Ascending aorta (tissue), 2 donors: ENCODE results near the gene BCOR. TPM values are rescaled to one million over a fixed set of nuclear protein-coding genes. Genes with fewer than 3 reads are reported as not detected.

Source experiments
- DNase-seq, 2 donors: peaks; one replicate each; pipeline ENCODE4 v3.0.0-alpha.2; 2019; ENCODE audit warnings: low spot score in 2 of 2
- H3K27ac ChIP-seq, 2 donors: fragments of 200-600 bp; sonication (generic); one replicate each; pipeline ENCODE4 v1.5.1; 2016 to 2017; ENCODE audit warnings: mild to moderate bottlenecking in 1 of 2
- H3K27me3 ChIP-seq: fragments of 200-600 bp; sonication (generic); one replicate; pipeline ENCODE4 v1.5.1; 2017
- H3K36me3 ChIP-seq, 2 donors: fragments of 200-600 bp; sonication (generic); one replicate each; pipeline ENCODE4 v1.5.1; 2016
- H3K4me1 ChIP-seq, 2 donors: fragments of 200-600 bp; sonication (generic); one replicate each; pipeline ENCODE4 v1.5.1; 2016 to 2017; ENCODE audit warnings: mild to moderate bottlenecking in 1 of 2
- H3K4me3 ChIP-seq, 2 donors: fragments of 200-600 bp; sonication (generic); one replicate each; pipeline ENCODE4 v1.5.1; 2016 to 2017; ENCODE audit warnings: mild to moderate bottlenecking in 1 of 2
- H3K9me3 ChIP-seq, 2 donors: fragments of 200-600 bp; sonication (generic); one replicate each; pipeline ENCODE4 v1.5.1; 2016
- CTCF ChIP-seq, 3 experiments: fragments of 200-600 bp in 2 of 3; fragments of 450-650 bp in 1 of 3; sonication (generic) in 2 of 3; IDR thresholded peaks; one replicate each; pipeline ENCODE4 v1.5.1; 2016 to 2019; ENCODE audit warnings: antibody characterized with exemption in 3 of 3, mild to moderate bottlenecking in 1 of 3, moderate library complexity in 1 of 3
- intact Hi-C: fragments of 100-400 bp; cut with DNase I; formaldehyde crosslinking; loops from one replicate; pipeline ENCODE4 v1.15.1; 2023
- total RNA-seq: library from RNA; depleted of rRNA; stranded (reverse); fragments of >200 nt; gene quantifications from one replicate; pipeline ENCODE4 v1.1.0, GENCODE V29; 2016

BCOR gene
- total RNA-seq, 1 donor from 2014 or later = 26.7 TPM

GRCh38 chrX:40122487-40122886, 24.7 kb upstream of the BCOR start:
- H3K4me1 ChIP-seq = no peaks in the 10 kb centered on the region
- no peak overlapping the region for H3K27ac ChIP-seq
- H3K36me3 ChIP-seq = no peaks in the 10 kb centered on the region
- intact Hi-C loops = no loop called here
- no peaks in the 10 kb centered on the region for H3K9me3 ChIP-seq
- no peak overlapping the region for H3K4me3 ChIP-seq
- no peaks in the 10 kb centered on the region for H3K27me3 ChIP-seq
- no peak for DNase-seq
- TF ChIP-seq CTCF (IDR thresholded peaks at IDR 0.05) = no peak

- no peak overlapping the region for H3K4me3 ChIP-seq
- no peaks in the 10 kb centered on the region for H3K9me3 ChIP-seq
- H3K36me3 ChIP-seq = no peaks in the 10 kb centered on the region
- intact Hi-C loops = no loop called here
- no peaks in the 10 kb centered on the region for H3K27me3 ChIP-seq
- TF ChIP-seq CTCF (IDR thresholded peaks at IDR 0.05) = no peak
- no peak for DNase-seq
- no peak overlapping the region for H3K27ac ChIP-seq
- no peaks in the 10 kb centered on the region for H3K4me1 ChIP-seq
These were observed 23.9 kb upstream of the BCOR start for GRCh38 chrX:40121618-40122017.

GRCh38 chrX:40120838-40121580, 23.3 kb upstream of the BCOR start:
- no peak for DNase-seq
- intact Hi-C loops = no loop called here
- H3K36me3 ChIP-seq = no peaks in the 10 kb centered on the region
- no peak for TF ChIP-seq CTCF (IDR thresholded peaks at IDR 0.05)
- no peaks in the 10 kb centered on the region for H3K9me3 ChIP-seq
- H3K27ac ChIP-seq = no peak overlapping the region
- no peaks in the 10 kb centered on the region for H3K27me3 ChIP-seq
- H3K4me3 ChIP-seq = no peak overlapping the region
- H3K4me1 ChIP-seq = no peaks in the 10 kb centered on the region

GRCh38 chrX:40117715-40118285, 20.0 kb upstream of the BCOR start:
- no peak overlapping the region for H3K4me3 ChIP-seq
- no peaks in the 10 kb centered on the region for H3K36me3 ChIP-seq
- no peaks in the 10 kb centered on the region for H3K27me3 ChIP-seq
- H3K9me3 ChIP-seq = no peaks in the 10 kb centered on the region
- no peak for DNase-seq
- H3K27ac ChIP-seq = no peak overlapping the region
- no peak for TF ChIP-seq CTCF (IDR thresholded peaks at IDR 0.05)
- intact Hi-C loops = no loop called here
- H3K4me1 ChIP-seq = no peaks in the 10 kb centered on the region

GRCh38 chrX:40116925-40117324, 19.2 kb upstream of the BCOR start:
- no peak for DNase-seq
- intact Hi-C loops = no loop called here
- no peaks in the 10 kb centered on the region for H3K36me3 ChIP-seq
- no peak for TF ChIP-seq CTCF (IDR thresholded peaks at IDR 0.05)
- no peaks in the 10 kb centered on the region for H3K27me3 ChIP-seq
- no peaks in the 10 kb centered on the region for H3K4me1 ChIP-seq
- no peak overlapping the region for H3K27ac ChIP-seq
- no peak overlapping the region for H3K4me3 ChIP-seq
- H3K9me3 ChIP-seq = no peaks in the 10 kb centered on the region
